H1 (cell line): ENCODE measurements around the gene TC2N. TPM values are rescaled to one million over a fixed set of nuclear protein-coding genes. Genes with fewer than 3 reads are reported as not detected.

ENCODE experiments used
- ASH2L ChIP-seq: fragments of 200-600, 300-600 bp; sonication (generic); IDR thresholded peaks from one replicate; pipeline ENCODE4 v1.7.1; 2017; ENCODE audit warnings: low read length
- ATF3 ChIP-seq: IDR thresholded peaks from 2 replicates; pipeline ENCODE4 v1.6.1; 2011; ENCODE audit warnings: low read depth, mild to moderate bottlenecking, low read length; ENCODE audit not compliant: insufficient read depth
- CEBPB ChIP-seq: IDR thresholded peaks from 2 replicates; pipeline ENCODE4 v1.6.1; 2012; ENCODE audit warnings: low read depth, low read length
- CHD7 ChIP-seq: fragments of 300-600 bp; sonication (generic); IDR thresholded peaks from 2 replicates; pipeline ENCODE4 v1.7.1; 2012; ENCODE audit warnings: low read length, moderate library complexity, mild to moderate bottlenecking, inconsistent platforms; ENCODE audit not compliant: insufficient replicate concordance
- EP300 ChIP-seq, 2 experiments: IDR thresholded peaks; 1 replicate in 1 of 2; 2 replicates in 1 of 2; pipeline ENCODE4 v1.6.1; 2011 to 2012; ENCODE audit warnings: low read depth in 2 of 2, low read length in 2 of 2, mild to moderate bottlenecking in 2 of 2, borderline replicate concordance in 1 of 2, inconsistent platforms in 1 of 2, moderate library complexity in 1 of 2
- MAFK ChIP-seq: IDR thresholded peaks from 2 replicates; pipeline ENCODE4 v1.6.1; 2012; ENCODE audit warnings: low read depth, mild to moderate bottlenecking, improper control_type of control experiment, low read length
- PHF8 ChIP-seq: fragments of 200-600 bp; sonication (generic); conservative IDR thresholded peaks from 2 replicates; pipeline ENCODE4 v1.7.1; 2012; ENCODE audit warnings: low read depth, mild to moderate bottlenecking, inconsistent platforms, low read length, moderate library complexity
- TBP ChIP-seq: IDR thresholded peaks from 2 replicates; pipeline ENCODE4 v1.6.1; 2011; ENCODE audit warnings: low read depth, low read length, improper control_type of control experiment
- TEAD4 ChIP-seq: IDR thresholded peaks from 2 replicates; pipeline ENCODE4 v1.6.1; 2012; ENCODE audit warnings: low read depth, low read length, inconsistent platforms, mixed read lengths
- USF2 ChIP-seq: IDR thresholded peaks from 2 replicates; pipeline ENCODE4 v1.6.1; 2011; ENCODE audit warnings: low read length, improper control_type of control experiment
- polyA plus RNA-seq, 7 experiments: library from polyadenylated mRNA; depleted of rRNA in 3 of 7; stranded (reverse) in 5 of 7; unstranded in 2 of 7; fragments of >200 nt in 5 of 7; fragments of 200-250 nt in 2 of 7; gene quantifications; 1 replicate in 5 of 7; 2 replicates in 1 of 7; 4 replicates in 1 of 7; pipeline versions ENCODE4 v1.2.1 to v1.2.3, GENCODE V29; 2011 to 2013; ENCODE audit warnings: missing spikeins in 2 of 7, mixed read lengths in 2 of 7
- total RNA-seq: library from RNA; stranded (reverse); fragmentation: NEBNext Ultra II Directional; extraction: Animal tissue kit (Norgen Biotek cat#: 25700); gene quantifications from 2 replicates; pipeline ENCODE4 v1.2.1, GENCODE V29; 2021

TC2N gene
- total and polyA plus RNA-seq, 2 of the 8 experiments (the other 6 are each of a cell fraction or from before 2014, with no cell fraction given) = 9.7 to 36.2 TPM

- TF ChIP-seq CHD7 (no peak), MAFK (no peak), TEAD4 (no peak), TBP (no peak), ATF3 (no peak), USF2 (no peak), ASH2L (no peak), EP300 (IDR thresholded peaks at IDR 0.05; ENCODE audit: borderline replicate concordance in 1 of 2, low read depth in 2 of 2, low read length in 2 of 2) (no peak), CEBPB (no peak), PHF8 (no peak)
These were observed 86.9 kb downstream of the TC2N start (continued) for GRCh38 chr14:91780452-91780851.
